NCI-H446 (cell line): ENCODE data around the gene DAB2IP.

ENCODE experiments used
- DNase-seq, 2 experiments: peaks; one replicate each; lab custom pipeline; 2025; lab: John Stamatoyannopoulos, UW

Gene DAB2IP

GRCh38 chr9:121744002-121744686, 92.7 kb downstream of the DAB2IP start:
- DNase-seq, result peak in 1 of 2 experiments; percentile 27

DNA sequence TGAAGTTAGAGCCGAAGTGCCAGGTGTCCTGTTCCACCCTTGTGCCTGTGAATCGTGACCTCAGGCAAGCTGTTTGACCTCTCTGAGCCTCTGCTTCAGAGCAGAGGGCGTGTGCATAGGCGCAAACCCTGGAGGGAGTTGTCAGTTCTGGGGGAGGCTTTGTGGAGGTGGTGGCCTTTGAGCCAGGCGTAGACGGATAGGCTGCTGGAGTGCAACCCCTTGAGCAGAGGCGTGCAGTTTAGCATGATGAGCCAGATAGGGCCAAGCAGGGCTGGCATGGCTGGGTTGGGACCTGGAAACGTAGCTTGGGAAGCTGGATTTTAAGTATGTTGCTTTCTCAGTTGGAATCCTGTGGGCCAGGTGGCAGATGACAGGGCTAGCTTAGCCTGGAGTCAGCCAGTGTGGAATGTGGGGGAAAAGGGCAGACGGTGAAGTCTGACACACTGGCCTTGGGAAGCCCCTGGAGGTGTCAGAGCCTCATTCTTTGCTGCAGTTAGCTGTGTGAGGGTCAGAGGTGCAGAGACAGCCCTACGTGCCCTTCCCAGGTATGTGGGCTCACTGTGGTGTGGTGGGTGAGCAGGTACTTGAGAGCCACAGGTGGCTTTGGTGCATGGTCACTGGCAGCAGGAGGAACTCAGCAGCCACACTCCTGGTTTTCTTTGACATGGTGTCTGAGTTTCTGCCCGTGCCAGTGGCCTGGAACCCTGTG, 93.4 kb downstream of the DAB2IP start:
- no peak for DNase-seq

DNA sequence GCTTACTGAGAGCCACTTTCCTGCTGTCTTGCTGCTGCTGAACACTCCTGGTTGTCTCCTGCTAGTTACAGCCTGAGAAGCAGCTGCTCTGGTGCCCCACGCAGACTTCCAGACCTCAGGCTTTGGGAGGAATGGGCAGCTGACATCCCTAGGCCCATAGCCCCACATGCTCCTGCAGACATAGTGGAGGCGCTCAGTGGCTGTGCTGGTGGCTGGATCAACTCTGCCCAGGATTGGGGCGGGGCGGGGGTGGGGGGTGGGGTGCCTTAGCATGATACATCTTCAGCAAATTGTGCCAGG, 93.9 kb downstream of the DAB2IP start:
- no peak for DNase-seq

DNA sequence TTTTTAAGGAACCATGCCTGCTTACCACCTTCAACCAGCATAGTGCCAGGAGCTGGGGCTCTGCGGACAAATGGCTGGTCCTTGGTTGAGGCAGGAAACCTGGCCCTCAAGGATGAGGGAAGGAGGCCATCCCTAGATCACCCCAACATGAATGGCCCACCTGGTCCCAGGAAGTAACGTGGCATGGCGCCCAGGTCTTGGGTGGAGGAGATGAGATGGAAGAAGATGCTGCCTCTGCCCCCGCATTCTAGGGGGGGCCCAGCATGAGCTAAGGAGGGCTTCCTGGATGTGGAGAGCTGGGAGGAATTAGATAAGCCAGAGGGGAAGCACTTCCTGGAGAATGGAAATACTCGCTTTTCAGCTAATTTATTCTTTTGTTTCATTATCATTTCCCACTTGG, 95.0 kb downstream of the DAB2IP start:
- no peak for DNase-seq

- DNase-seq, result no peak
These were observed 95.4 kb downstream of the DAB2IP start for GRCh38 chr9:121746866-121747265.

DNA sequence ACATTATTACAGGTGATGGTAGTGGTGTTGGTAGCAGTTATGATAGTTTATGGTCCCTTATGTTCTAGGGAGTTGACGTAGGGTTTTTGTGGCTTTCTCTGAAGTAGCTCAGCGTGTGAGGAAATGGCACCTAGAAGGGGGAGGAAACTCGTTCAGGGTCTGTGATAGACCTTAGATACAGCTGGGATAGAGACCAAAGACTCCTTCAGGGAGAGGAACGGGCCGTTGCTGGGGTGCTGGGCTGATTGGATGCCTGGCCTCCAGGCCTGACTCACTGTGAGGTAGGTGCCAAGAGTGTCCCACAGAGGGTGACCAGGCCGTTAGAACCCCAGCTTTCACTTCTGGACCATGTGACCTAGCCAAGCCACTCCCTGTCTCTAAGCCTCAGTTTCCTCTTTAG, 96.6 kb downstream of the DAB2IP start:
- no peak for DNase-seq

DNA sequence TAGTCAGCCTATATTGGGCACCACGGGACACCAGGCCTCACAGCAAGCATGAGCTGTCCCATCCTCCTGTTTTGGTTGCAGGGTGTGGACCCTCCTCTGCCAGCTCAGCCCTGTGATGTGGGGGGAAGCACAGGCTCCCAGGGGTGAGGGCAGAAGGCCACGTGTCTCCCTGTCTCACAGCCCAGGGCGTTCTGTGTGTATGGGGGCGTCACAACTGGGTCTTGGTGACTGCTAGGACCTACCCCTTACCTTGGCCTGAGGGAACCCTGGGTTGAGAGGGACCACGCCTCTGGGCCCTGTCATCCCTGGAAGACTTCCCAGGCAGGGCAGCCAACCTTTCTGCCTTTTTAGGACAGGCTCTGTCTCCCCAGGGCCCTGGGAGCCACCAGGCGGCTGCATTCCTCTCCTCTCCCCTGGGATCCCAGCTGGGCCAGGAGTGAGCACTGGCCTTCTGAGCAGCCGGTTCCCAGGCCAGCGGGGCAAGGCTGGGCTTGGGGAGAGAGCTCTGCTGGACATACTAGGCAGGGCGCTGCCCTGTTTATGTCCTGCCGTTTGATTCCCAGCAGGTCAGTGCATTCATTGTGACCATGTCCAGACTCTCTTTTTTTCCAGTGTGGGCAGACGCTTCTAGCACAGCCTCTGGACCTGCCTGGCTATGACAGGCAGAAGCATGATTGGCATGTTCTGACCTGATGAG, 97.4 kb downstream of the DAB2IP start:
- no peak for DNase-seq

DNA sequence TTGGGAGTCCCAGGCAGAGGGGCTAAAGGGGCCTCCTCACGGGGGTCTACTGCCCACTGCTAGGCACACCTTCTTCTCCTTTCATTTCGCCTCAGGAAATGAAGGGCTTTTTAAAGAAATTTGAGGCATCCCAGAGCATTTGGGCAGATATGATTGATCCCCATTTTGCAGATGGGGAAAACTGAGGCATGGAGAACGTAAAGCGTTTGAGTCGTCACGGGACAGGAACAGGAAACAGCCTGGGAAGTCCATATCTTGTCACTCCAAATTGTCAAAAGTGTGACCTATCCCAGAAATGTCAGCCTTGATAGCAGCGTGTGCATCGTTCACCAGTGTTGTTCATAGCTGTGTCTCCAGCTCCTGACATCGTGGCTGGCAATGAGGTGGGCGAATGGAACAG, 98.2 kb downstream of the DAB2IP start:
- DNase-seq, result no peak

DNA sequence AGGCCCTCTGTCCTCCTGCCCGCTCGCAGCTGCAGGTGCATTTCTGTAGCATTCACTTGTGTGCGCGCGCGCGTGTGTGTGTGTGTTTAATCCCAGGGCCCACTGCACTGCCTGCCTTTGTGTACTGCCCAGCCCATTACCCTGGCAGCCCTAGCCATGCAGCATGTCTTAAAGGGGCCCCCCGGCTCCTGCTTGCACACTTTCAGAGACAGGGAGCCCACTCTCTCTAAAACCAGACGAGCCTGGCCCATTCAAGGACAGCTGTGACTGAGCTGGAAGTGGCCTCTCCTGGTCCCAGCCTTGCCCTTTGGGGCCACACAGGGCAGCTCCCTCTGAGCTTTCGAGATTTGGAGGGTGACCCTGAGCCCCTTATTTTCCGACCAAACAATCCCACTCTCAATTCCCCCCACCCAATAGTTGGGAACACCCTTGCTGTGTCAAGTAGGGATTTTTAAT, 98.9 kb downstream of the DAB2IP start:
- DNase-seq, result no peak

- no peak for DNase-seq
These were observed 99.5 kb downstream of the DAB2IP start for GRCh38 chr9:121750715-121751623.

DNA sequence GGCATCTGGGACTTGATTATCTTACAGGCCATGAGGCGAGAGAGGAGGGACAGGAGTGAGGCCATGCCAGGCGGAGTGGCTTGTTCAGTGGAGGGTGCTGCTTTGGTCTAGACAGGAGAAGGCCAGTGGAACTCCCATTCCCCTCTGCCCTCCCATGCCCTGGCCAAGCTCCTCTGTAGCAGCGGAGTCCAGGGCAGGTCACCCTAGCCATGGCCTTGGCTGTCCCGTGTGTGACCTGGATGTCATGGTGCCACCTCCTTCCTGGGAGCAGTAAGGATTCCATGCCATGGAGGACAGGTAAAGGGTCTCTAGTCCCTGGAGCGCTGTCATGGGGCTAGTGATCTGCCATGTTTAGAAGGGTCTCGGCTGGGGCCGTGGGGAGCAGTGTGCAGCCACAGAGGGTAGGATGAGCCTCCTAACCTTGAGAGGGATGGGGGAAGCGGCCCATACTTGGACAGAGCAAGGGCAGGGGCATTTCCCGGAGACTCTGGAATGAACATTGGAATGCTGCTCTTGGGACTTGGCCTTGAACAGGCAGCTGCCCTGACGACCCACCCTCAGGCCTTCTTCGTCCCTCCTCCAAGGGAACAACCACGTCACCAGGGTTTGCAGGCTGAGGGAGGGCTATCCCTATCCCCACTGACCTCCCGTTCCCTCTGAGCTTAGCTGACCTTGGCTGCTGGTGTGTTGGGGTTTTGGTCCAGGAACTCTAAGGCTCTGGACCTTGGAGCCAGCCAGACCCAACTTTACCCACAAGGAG, 100.4 kb downstream of the DAB2IP start:
- DNase-seq, result no peak

DNA sequence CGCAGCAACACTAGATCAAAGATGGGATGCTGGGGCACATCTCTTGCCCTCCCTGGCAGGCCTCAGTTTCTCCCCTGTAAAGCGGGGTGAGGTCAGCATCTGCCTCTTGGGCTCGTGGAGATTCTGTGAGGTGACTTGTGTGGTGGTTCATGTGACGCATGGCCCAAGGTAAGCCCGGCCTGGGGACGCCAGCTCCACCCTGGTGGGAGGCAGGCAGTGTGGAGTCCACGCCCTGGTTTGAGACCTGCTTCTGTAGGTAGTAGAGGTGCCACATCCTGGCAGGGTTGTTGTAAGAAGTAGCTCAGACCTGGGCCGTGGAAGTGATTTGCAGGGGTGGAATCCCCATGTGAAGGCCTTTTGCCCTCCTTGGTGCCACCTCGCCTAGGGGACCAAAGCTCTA, 101.5 kb downstream of the DAB2IP start:
- no peak for DNase-seq

- DNase-seq, result no peak
These were observed 102.6 kb downstream of the DAB2IP start for GRCh38 chr9:121753802-121754654.

DNA sequence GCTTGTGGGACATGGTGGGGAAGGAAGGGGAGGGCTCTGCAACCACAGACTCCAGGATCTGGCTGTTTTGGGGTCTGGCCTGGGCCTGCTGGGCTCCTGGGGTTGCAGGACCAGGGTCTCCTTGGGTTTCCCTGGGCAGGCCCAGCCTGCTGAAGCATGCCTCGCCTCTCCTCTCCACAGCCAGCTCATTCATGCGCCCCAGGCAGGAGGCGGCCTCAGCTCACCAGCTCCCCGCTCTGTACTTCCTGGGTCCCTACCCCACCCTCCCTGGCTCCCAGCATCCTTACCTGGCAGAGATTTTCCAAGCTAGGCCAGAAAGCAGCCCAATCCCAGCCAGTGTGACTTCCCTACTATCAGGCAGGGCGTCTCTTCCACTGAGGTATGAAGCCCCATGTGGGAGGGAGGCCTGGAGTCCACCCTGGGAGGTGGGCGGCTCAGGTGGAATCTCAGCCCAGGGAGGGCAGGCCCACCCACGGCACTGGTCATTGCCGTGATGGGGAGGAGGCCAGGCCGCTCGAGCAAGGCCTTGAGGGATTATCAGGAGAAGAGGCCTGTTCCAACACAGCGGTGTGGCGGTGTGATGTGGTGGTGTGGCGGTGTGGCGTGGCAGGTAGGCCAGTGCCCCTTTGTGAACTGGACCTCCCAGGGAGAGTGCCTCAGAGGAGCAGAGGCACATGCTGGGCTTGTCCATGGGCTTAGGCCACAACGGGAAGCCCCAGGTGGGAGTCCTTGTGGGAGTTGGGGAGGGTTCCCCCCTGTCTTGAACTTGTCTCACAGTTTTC, 103.4 kb downstream of the DAB2IP start:
- DNase-seq, result no peak

GRCh38 chr9:121755581-121755980, 104.1 kb downstream of the DAB2IP start:
- DNase-seq, result no peak

DNA sequence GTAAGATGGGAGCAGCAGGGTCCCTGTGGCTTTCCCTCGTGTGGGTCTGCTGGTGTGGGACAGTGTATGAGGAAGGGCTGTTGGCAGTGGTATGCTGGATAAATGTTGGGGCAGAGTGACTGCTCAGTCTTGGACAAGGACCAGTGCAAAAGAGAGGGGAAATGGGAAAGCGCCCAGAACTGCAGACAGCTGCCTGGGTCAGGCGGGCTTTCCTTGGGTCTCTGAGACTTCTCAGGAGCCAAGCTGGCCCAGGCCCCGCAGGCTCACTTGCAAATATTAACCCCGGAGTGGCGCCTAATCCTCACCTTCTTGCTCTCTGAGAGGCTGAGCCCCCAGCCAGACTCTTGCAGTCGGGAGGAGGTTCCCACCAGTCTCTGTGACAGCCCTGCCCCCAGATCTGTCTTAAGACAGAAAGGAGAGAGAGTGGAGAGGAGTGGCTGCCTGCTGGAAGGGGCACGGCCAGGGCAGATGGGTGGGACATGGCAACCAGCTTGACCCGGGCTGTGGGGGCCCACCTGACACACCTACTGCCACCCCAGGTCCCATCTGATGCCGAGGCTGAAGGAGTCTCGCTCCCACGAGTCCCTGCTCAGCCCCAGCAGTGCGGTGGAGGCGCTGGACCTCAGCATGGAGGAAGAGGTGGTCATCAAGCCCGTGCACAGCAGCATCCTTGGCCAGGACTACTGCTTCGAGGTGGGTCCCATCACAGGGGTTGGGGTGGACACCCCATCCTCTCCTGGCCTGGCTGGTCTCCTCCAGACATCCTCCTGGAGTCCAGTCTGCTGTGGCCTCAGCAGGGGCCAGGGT, 105.2 kb downstream of the DAB2IP start:
- DNase-seq, result no peak

- no peak for DNase-seq
These were observed 105.8 kb downstream of the DAB2IP start for GRCh38 chr9:121757281-121757585.

GRCh38 chr9:121758693-121759092, 107.3 kb downstream of the DAB2IP start:
- DNase-seq, result no peak

GRCh38 chr9:121759996-121760395, 108.6 kb downstream of the DAB2IP start:
- DNase-seq, result no peak
